SKM-1 (cell line): ENCODE data around the gene CNPY1.
"Not testable (repeated sequence)": the region's sequence is repeated elsewhere in the genome, so short reads cannot be mapped to it uniquely, and the experiment has no call there.

Source experiments
- DNase-seq: peaks from one replicate; lab custom pipeline; 2025; ENCODE audit not compliant: unreplicated experiment; lab: John Stamatoyannopoulos, UW

The CNPY1 gene

GRCh38 chr7:155579565-155579964 lies 33.2 kb upstream of the CNPY1 start:
- DNase-seq = no peak

- no peak for DNase-seq
Observed at GRCh38 chr7:155578016-155578415, 31.7 kb upstream of the CNPY1 start.

- DNase-seq = no peak
Observed at GRCh38 chr7:155577509-155577905, 31.1 kb upstream of the CNPY1 start.

GRCh38 chr7:155576900-155577508 lies 30.6 kb upstream of the CNPY1 start:
- no peak for DNase-seq

GRCh38 chr7:155576416-155576815 lies 30.1 kb upstream of the CNPY1 start:
- no peak for DNase-seq

GRCh38 chr7:155574556-155575290 lies 28.4 kb upstream of the CNPY1 start:
- DNase-seq = no peak

- no peak for DNase-seq
Observed at GRCh38 chr7:155571581-155572345, 25.4 kb upstream of the CNPY1 start.

- no peak for DNase-seq
Observed at GRCh38 chr7:155570991-155571390, 24.6 kb upstream of the CNPY1 start.

GRCh38 chr7:155570171-155570958 lies 24.0 kb upstream of the CNPY1 start:
- DNase-seq = no peak

- DNase-seq = no peak
Observed at GRCh38 chr7:155569681-155570080, 23.3 kb upstream of the CNPY1 start.

GRCh38 chr7:155568842-155569494 lies 22.6 kb upstream of the CNPY1 start:
- DNase-seq = no peak

- DNase-seq = no peak
Observed at GRCh38 chr7:155568333-155568660, 21.9 kb upstream of the CNPY1 start.

- no peak for DNase-seq
Observed at GRCh38 chr7:155567646-155568332, 21.4 kb upstream of the CNPY1 start.

- no peak for DNase-seq
Observed at GRCh38 chr7:155566011-155566836, 19.9 kb upstream of the CNPY1 start.

GRCh38 chr7:155565596-155565995 lies 19.2 kb upstream of the CNPY1 start:
- no peak for DNase-seq

GRCh38 chr7:155562976-155563375 lies 16.6 kb upstream of the CNPY1 start:
- DNase-seq = not testable (repeated sequence)

GRCh38 chr7:155562106-155562505 lies 15.7 kb upstream of the CNPY1 start:
- DNase-seq = no peak

- no peak for DNase-seq
Observed at GRCh38 chr7:155560982-155561686, 14.8 kb upstream of the CNPY1 start.
